ENCODE results near the gene SYNGR2.
"Not testable (repeated sequence)": the region's sequence is repeated elsewhere in the genome, so short reads cannot be mapped to it uniquely, and the experiment has no call there.

The SYNGR2 gene

DNA sequence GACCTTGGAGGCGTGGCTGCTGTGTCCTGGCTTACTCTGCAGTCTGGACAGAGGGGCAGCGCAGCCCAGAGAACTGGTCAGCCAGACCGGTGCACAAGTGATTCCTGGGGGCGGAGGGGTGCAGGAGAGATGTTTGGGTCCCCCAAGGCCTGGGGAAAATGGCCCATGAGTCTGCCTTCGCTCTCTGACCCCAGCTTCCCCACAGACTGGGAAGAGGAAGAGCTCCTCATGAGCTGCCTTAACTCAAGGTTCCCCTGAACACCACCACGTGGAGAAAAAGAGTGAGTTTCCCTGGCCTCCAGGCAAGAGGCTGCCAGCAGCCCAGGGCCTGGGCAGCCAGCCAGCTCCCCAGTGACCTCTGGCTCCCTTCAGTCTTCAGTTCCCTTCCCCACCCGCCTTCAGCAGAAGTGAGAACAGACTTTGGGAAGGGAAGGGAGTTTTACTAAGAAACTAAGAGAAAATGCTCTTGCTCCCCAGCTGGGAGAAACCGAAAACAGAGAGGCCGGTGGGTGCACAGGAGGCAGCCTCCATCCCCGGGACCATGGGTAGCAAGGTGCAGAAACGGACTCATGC, 24.1 kb upstream of the SYNGR2 start:
- DNase-seq, result no peak

DNA sequence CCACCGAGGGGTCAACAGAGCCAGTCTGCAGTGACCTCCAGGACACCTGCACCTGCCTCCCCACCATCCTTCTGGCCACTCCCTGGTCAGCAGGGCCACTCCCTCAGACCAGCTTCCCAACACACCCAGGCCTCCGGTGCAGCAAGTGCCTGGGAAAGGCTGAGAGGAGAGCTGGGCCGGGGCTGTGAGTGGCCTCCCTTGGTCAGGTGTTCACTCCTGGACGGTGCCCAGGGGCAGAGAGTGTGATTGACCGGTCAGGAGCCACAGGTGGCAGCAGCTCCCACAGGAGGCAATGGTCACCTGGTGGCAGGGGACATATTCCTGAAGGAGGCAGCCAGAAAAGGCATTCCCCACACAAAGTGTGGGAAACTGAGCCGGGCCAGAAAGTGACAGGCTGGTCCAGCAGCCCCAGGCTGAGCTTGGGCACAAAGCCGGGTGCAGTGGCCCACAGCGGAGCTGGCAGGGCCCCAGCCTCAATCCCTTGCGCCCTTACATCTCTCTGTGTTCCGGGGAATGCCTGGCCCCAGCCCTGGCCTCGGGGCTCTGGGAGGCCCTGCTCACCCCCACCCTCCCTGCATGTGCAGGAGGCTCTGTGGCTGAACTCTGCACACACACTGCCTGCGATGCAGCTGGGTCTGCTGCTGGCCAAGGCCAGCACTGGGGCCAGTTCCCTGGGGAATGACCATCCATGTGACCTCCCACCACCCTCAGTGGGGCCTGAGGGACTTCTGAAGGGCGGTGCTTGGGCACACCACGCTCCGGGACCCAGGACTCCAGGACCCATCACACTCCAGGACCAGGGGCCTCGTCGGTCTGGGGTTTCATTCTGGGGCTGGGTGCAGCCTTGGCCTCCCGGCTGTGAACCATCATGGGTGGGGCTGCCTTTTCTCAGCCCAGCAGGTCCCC, 23.4 kb upstream of the SYNGR2 start:
- no peak for DNase-seq

DNA sequence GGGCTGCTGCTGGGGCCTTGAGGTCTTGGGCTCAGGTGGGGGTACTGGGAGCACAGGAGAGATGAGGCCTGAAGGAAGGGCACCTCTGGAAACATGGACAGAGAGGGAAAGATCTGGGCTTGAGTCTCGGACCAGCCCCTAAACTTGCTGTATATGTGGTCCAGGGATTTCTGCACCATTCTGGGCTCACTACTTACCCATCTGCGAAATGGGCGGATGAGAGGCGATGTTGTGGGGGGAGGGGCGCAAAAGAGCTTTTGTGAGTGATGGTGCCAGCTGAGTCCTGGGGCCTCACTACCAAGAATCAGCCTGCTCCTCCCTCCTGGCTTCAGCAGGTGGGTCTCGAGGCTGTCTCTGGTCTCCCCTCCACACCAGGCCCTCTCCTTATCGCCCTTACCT, 21.9 kb upstream of the SYNGR2 start:
- no peak for DNase-seq

DNA sequence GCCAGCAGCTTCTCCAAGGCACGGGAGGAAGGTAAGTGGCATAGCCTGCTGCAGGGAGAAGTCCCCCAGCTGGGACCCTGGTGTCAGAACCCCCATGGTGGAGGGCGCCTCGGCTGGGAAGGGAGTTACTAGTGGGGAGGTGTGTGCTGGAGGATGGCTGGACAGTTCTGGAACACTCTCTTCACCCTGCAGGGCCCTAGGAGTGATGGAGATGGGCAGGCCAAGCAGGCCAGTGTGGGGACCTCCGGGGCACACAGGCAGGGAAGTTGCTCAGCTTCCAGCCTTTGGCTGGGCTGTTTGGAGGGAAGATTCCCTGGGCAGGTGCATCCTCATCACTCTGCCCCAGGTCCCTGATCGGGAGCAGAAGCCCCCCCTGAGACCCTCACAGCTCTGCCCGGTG, 21.5 kb upstream of the SYNGR2 start:
- DNase-seq, result no peak

DNA sequence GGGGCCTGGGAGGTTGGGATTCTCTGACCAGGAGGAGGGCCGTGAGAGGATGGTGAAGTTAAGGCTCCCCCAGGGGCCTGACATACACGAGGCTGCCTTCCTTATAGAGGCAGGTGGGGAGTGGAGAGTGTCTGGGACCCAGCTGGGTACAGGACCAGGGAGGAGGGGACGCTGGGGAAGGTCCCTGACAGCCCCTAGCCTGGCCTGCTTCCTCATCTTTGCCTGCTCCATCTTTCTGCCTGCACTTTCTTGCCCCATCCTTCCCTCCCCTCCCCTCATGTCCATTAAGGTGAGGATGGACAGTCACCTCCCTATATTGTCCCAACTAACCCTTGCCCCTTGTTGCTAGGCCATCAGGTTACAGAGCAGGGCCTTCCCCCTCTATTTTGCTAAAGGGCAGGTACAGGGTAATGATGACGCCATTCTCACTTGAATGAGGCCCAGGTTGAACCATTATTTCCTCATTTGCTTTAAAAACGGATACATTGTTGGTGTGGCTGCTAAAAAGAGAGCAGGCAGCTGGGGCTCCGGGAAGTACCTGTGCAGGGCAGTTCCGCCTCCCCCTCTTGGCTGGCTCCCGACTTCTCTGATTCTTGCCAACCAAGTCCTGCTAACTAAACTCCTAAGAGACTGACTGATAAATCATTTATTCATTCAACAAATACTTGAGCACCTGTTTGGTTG, 20.9 kb upstream of the SYNGR2 start:
- no peak for DNase-seq

DNA sequence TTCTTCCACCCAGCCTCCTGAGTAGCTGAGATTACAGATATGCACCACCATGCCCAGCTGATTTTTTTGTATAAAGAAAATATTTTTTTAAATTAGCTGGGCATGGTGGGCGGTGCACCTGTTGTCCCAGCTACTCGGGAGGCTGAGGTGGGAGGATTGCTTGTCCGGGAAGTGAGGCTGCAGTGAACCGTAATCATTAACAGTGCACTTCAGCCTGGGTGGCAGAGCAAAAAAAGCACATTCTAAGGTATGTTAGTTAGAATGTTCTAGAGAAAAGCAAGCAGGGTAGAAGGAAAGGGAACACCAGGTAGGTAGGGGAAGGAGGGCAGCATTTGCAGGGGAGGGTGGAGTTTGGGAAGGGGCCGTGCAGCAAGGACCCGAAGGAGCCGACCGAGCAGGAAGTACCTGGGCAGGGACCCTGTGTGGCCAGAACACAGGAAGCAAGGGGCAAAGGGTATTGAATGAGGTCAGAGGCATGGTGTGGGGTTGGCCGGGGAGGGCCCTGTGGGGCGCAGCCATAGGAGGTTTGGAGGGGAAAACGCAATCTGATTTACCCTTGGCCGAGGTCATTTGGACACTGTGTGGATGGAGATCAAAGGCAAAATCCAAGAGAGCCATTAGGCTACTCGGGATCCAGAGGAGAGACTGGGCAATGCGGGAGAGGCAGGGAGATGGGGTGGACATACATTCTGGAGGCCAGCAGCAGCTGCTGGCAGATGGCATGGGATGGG, 19.9 kb upstream of the SYNGR2 start:
- no peak for DNase-seq

DNA sequence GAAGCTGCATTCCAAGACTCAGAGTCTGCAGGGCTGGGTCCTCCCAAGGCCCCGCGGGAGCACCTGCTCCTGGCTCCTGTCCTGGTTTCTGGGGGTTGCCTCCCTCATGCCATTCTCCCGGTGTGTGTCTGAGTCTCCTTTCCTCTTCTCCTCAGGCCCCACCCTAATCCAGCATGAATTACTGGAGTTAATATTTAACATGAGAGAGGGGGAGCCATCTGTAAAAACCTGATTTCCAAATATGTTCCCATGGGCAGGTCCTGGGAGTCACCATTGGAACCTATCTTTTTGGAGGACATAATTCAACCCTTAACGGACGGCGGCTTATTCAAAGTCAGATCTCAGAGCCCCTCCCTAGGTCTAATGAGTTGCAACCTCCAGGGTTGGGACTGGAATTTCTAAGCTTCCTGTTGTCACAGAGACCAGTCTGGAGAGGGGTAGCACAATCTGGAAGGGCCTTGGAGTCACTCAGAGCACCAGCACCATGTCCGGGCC, 16.8 kb upstream of the SYNGR2 start:
- DNase-seq, result no peak

DNA sequence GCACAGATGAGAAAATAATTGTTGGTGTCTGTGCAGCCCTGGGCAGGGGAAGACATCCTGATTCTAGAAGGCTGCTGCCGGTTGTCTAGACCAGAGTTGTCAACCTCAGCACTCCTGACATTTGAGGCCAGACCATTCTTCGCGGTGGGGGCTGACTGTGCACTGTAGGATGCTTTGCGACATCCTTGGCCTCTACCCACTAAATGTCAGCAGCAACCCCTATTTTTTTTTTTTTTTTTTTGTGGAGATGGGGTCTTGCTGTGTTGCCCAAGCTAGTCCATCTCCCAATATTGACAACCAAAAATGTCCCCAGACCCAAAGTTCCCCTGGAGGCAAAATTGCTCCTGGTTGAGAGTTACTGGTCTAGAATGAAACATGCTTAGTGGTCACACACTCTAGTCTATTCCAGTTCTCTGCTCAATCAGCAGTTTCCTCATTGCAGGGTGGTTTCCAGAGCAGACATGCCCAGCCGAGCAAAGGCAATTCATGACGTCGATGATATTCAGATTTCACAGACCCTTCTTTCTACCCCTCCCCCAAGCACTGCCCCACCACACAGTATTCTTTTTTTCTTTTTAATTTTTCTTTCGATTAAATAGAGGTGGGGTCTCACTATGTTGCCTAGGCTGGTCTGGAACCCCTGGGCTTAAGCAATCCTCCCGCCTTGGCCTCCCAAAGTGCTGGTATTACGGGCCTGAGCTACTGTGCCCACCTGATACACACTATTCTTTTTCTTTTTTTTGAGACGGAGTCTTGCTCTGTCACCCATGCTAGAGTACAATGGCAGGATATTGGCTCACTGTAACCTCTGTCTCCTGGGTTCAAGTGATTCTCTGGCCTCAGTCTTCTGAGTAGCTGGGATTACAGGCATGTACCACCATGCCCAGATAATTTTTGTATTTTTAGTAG, 13.2 kb upstream of the SYNGR2 start:
- DNase-seq, result no peak

DNA sequence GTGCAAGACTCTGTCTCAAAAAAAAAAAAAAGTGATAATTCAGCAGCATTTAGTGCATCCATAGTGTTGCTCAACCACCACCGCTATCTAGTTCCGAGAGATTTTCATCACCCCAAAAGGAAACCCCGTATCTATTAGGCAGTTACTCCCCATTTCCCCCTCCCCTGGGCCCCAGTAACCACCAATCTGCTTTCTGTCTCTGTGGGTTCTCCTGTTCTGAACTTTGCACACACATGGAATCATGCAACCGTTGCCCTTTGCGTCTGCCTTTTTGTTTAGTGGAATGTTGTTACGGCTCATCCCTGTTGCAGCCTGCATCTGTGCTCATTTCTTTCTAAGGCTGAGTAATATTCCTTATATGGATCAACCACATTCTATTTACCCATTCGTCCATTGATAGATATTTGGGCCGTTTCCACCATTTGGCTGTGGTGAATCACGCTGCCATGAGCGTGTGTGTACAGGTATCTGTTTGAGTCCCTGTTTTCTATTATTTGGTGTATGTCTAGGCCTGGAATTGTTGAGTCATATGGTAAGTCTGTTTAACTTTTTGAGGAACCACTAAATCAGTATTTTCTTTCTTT, 8.7 kb upstream of the SYNGR2 start:
- no peak for DNase-seq

DNA sequence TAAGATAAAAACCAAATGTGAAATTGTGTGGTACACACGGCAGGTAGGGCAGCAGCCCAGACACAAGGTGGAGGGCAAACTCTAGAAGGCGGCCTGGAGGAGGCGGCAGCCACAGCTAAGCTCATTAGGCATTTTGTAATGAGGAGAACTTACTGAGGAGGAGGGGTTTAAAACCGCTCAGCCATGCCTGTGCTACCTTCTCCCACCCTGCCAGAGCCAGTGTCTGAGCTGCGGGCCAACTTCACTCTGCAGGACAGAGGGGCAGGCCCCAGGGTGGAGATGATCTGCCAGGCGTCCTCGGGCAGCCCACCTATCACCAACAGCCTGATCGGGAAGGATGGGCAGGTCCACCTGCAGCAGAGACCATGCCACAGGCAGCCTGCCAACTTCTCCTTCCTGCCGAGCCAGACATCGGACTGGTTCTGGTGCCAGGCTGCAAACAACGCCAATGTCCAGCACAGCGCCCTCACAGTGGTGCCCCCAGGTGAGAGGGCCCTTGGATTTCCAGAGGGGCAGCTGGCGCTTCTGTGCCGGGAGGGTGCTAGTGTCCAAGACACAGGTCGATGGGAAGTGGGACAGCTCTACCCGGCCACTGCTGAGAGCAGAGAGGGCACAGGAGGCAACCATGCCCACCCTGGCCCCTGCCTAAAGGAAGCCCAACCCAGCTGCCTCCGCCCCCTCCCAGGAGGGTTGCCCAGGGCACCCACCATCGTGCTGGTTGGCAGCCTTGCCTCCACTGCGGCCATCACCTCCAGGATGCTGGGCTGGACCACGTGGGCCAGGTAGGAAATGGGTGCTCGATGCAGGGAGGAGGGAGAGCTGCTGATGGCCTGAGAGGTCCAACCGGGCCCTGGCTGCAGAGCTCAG, 4.3 kb upstream of the SYNGR2 start:
- DNase-seq, result no peak

DNA sequence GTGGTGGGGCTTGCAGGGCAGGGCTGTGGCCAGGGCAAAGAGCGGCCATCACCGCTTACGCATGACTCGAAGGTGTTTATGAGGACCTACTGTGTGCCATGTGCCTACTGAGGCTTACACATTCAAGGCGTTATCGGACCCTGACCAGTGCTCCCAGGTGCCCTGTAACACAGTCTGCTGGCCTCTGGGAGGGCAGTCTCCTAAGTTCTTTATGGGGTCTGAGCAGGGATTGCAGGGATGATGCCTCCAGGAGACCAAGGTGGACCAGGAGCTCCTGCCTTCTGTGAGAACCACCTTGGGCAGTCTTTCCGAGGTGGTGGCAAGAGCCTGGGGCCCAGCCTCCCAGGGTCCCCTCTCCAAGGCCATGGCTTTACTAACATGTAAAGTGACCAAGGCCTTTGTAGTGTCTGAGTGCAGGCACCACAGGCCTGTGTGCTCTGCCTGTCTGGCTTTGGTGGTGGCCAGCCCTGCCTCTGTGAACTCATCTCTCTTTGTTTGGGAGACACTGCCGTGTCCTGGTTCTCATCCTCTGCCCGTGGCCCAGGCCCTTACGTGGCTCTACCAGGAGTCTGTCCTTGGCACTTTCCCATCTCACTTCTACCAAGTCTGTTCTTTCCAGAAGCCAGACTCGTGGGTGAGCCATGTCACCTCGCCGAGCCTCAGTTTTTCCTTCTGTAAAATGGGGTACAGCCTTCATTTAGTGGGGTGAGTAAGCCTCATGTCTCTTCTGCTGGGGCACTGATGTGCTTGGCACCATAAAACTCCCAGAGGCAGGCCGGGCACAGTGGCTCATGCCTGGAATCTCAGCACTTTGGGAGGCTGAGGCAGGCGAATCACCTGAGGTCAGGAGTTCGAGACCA, 3.4 kb upstream of the SYNGR2 start:
- no peak for DNase-seq

DNA sequence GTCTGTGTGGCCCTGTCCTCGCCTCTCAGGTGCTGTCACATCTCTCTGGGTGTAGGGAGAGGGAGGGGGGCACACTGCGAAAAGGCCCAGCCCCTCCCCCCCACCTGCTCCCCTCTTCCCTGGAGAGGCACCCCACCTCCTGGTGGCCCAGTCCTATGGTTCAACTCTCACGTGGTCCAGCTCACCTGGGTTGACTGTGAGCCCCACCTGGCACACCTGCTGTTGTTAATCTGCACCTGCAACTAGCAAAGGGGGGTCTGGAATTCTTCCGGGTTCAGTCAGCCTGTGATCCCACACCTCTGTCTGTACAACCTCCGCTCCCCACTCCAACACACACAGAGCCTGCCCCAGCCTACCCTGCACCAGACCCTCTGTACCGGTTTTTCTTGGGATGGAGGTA, 2.0 kb upstream of the SYNGR2 start:
- DNase-seq, result no peak

DNA sequence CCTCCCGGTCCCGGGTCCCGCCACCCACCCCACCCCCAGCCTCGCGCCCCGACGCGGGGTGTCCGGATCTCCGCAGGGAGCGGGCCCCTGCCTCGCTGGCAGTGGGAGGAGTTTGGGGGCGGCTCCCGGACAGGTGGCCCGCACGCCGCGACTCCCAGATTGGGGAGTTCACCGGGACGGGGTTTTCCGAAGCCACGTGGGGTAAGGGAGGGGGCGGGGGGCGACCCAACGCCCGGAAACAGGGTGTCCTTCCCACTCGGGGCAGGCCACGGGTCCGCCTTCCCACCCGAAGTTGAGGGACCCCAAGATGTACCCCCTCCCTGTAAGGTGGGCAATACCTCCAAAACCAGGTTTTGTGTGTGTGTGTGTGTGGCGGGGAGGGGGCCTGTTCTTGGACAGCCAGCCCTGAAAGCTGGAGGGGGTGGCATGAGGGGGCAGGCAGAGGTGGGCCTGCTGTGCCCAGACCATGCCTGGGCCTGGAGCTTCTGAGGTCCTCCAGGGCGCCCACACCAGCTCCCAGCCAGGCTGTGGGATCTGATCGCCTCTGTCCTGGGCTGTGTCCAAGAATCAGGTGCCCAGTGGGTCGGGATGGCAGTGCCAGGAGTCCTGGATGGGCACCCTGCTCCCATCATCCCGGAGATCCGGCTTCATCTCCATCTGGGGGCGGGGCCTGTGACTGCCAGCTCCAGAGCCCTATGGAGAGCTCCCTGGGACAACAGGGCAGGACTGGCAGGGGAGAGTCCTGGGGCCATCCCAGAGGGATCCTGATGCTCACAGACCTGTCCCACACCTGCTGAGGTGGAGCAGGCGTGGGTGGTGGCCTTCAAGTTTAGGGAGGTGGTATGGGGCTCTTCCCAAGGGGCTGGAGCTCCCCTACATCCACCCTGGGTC, 767 bp downstream of the SYNGR2 start:
- DNase-seq, result no peak

DNA sequence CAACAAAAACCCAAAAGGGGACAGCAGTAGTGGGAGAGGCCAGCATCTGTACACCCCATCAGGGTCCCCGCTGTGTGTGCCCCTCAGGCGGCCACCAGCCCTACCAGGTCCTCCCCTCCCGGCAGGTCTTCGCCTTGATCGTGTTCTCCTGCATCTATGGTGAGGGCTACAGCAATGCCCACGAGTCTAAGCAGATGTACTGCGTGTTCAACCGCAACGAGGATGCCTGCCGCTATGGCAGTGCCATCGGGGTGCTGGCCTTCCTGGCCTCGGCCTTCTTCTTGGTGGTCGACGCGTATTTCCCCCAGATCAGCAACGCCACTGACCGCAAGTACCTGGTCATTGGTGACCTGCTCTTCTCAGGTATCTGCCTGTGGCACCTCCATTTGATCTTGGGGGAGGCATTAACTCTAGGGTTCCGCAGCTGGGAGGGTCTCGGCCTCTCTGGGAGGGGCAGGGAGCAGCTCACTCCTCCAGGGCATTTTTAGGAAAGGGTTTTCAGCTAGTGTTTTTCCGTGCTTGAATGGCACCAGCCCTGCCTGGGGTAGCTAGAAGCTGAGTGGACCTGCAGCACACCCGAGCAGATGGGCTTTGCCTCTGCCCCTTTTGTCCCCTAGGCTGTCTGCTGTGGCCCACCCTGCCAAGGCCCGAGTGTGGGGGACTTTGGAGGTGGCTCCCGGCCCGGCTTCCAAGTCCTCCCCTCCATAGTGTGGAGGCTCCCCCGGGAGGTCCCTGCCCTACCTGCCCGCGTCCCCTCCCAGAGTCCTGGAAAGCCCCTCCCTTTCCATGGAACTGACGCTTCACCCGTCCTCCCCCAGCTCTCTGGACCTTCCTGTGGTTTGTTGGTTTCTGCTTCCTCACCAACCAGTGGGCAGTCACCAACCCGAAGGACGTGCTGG, 2.6 kb downstream of the SYNGR2 start:
- DNase-seq, result no peak

DNA sequence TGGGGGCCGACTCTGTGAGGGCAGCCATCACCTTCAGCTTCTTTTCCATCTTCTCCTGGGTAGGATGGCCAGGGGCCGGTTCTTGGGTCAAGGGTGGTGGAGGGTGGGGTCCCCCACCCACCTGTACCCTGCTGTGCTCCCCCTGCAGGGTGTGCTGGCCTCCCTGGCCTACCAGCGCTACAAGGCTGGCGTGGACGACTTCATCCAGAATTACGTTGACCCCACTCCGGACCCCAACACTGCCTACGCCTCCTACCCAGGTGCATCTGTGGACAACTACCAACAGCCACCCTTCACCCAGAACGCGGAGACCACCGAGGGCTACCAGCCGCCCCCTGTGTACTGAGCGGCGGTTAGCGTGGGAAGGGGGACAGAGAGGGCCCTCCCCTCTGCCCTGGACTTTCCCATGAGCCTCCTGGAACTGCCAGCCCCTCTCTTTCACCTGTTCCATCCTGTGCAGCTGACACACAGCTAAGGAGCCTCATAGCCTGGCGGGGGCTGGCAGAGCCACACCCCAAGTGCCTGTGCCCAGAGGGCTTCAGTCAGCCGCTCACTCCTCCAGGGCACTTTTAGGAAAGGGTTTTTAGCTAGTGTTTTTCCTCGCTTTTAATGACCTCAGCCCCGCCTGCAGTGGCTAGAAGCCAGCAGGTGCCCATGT, 3.3 kb downstream of the SYNGR2 start:
- DNase-seq, result not testable (repeated sequence)

DNA sequence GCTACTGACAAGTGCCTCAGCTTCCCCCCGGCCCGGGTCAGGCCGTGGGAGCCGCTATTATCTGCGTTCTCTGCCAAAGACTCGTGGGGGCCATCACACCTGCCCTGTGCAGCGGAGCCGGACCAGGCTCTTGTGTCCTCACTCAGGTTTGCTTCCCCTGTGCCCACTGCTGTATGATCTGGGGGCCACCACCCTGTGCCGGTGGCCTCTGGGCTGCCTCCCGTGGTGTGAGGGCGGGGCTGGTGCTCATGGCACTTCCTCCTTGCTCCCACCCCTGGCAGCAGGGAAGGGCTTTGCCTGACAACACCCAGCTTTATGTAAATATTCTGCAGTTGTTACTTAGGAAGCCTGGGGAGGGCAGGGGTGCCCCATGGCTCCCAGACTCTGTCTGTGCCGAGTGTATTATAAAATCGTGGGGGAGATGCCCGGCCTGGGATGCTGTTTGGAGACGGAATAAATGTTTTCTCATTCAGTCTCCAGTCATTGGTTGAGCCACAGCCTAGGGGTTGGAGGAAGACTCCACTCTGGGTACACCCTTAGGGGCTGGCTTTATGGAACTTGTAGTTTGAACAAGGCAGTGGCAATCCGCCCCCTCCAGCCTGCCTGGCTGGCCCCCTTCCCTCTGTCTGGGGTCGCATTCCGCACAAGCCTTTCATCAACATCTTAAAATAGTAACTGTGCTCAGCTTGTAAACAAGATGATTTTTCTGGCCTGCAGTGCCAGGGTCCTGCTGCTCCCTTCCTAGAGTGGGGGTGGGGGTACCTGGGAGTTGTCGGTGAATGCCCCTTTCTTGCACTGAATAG, 4.1 kb downstream of the SYNGR2 start:
- DNase-seq, result no peak
